GM12878 (cell line): ENCODE measurements around the gene RERE. TPM values are rescaled to one million over a fixed set of nuclear protein-coding genes. Genes with fewer than 3 reads are reported as not detected.
A peak's percentile ranks its signal among the peaks of the same experiment; 100 is the strongest.

Source experiments
- ATAC-seq: fragments of 200-7000 bp; cut with Tn5 transposase; 3 replicates; pipeline ENCODE4 v1.9.1; 2020; ENCODE audit warnings: mild to moderate bottlenecking, moderate library complexity
- BruUV-seq: library from RNA; stranded (reverse); fragments of 400-500 nt; replicated peaks from 2 replicates; lab custom pipeline; 2021; lab: Mats Ljungman, UMichigan
- CTCF ChIA-PET: fragments of 300-600 bp; sonication (Branson Sonifier 250); formaldehyde crosslinking; extraction: SDS; loops from one replicate; lab custom pipeline; 2021; ENCODE audit warnings: inconsistent platforms; lab: Yijun Ruan, JAX
- POLR2A ChIA-PET: fragments of 350-600 bp; formaldehyde crosslinking; extraction: SDS; loops from one replicate; lab custom pipeline; 2021; ENCODE audit warnings: inconsistent platforms; lab: Charles Lee
- RAD21 ChIA-PET: fragments of 300-600 bp; sonication (Branson Sonifier 250); formaldehyde crosslinking; loops from one replicate; lab custom pipeline; 2023; ENCODE audit warnings: antibody characterized with exemption; ENCODE audit not compliant: unreplicated experiment; lab: Charles Lee
- SMC1A ChIA-PET: fragments of 300-600 bp; sonication (Branson Sonifier 250); formaldehyde crosslinking; loops from one replicate; lab custom pipeline; 2023; ENCODE audit not compliant: unreplicated experiment, uncharacterized antibody; lab: Charles Lee
- DNase-seq: peaks from one replicate; pipeline ENCODE4 v3.0.0-alpha.2; 2011; ENCODE audit warnings: low read depth, low spot score
- FAIRE-seq: peaks from 3 replicates; lab custom pipeline; 2011; peaks lifted over from hg19 to GRCh38; lab: Jason Lieb, UNC
- H2AFZ ChIP-seq: 2 replicates; pipeline ENCODE4 v1.6.0; 2011; ENCODE audit warnings: low read depth, low read length, control low read depth; ENCODE audit not compliant: control insufficient read depth
- H3K27ac ChIP-seq: 2 replicates; pipeline ENCODE4 v1.5.1; 2011; ENCODE audit warnings: control low read depth; ENCODE audit not compliant: control insufficient read depth, insufficient read depth
- H3K27me3 ChIP-seq, 2 experiments: replicated peaks in 1 of 2; 2 replicates each; pipeline versions ENCODE4 v1.6.0 to v1.6.1; 2011; ENCODE audit warnings: low read length in 1 of 2; ENCODE audit not compliant: control insufficient read depth in 2 of 2, insufficient read depth in 2 of 2
- H3K36me3 ChIP-seq, 2 experiments: 2 replicates each; pipeline ENCODE4 v1.5.1; 2011; ENCODE audit warnings: low read length in 1 of 2; ENCODE audit not compliant: control insufficient read depth in 2 of 2, insufficient read depth in 2 of 2
- H3K4me1 ChIP-seq: 2 replicates; pipeline ENCODE4 v1.6.1; 2011; ENCODE audit warnings: mild to moderate bottlenecking, low read length, moderate library complexity, mixed read lengths; ENCODE audit not compliant: control insufficient read depth, insufficient read depth
- H3K4me2 ChIP-seq: 2 replicates; pipeline ENCODE4 v1.6.0; 2011; ENCODE audit warnings: control low read depth; ENCODE audit not compliant: control insufficient read depth, insufficient read depth
- H3K4me3 ChIP-seq: fragments of 200-600 bp; sonication (generic); 2 replicates; pipeline ENCODE4 v1.5.1; 2016
- H3K79me2 ChIP-seq: 2 replicates; pipeline ENCODE4 v1.6.0; 2011; ENCODE audit warnings: low read length; ENCODE audit not compliant: control insufficient read depth, insufficient read depth
- H3K9ac ChIP-seq: 2 replicates; pipeline ENCODE4 v1.8.0; 2011; ENCODE audit warnings: low read length, control low read depth, mixed read lengths; ENCODE audit not compliant: control insufficient read depth, insufficient read depth
- H3K9me3 ChIP-seq: replicated peaks from 3 replicates; pipeline ENCODE4 v1.5.1; 2011; ENCODE audit warnings: mild to moderate bottlenecking, low read length; ENCODE audit not compliant: control insufficient read depth, insufficient read depth
- H4K20me1 ChIP-seq: 2 replicates; pipeline ENCODE4 v1.6.0; 2011; ENCODE audit not compliant: control insufficient read depth, insufficient read depth
- BHLHE40 ChIP-seq, 2 experiments: fragments of 450-650 bp in 1 of 2; IDR thresholded peaks; 2 replicates each; pipeline ENCODE4 v1.6.1; 2011 to 2017; ENCODE audit warnings: low read depth in 2 of 2, borderline replicate concordance in 1 of 2, improper control_type of control experiment in 1 of 2, low read length in 1 of 2, mild to moderate bottlenecking in 1 of 2
- BRCA1 ChIP-seq: IDR thresholded peaks from 2 replicates; pipeline ENCODE4 v1.6.1; 2011; ENCODE audit warnings: low read depth, low read length, improper control_type of control experiment
- EGR1 ChIP-seq, 2 experiments: IDR thresholded peaks; 1 replicate in 1 of 2; 2 replicates in 1 of 2; pipeline ENCODE4 v1.6.1; 2011 to 2012; ENCODE audit warnings: low read depth in 2 of 2, low read length in 2 of 2, borderline replicate concordance in 1 of 2, mild to moderate bottlenecking in 1 of 2, moderate library complexity in 1 of 2
- EP300 ChIP-seq, 2 experiments: fragments of 150-350 bp in 1 of 2; IDR thresholded peaks; 2 replicates each; pipeline ENCODE4 v1.6.1; 2011 to 2012; ENCODE audit warnings: low read depth in 2 of 2, low read length in 2 of 2, borderline replicate concordance in 1 of 2, improper control_type of control experiment in 1 of 2, inconsistent platforms in 1 of 2; ENCODE audit not compliant: control insufficient read depth in 1 of 2
- KLF5 ChIP-seq: fragments of 450-650 bp; IDR thresholded peaks from 2 replicates; pipeline ENCODE4 v1.6.1; 2014; ENCODE audit warnings: mild to moderate bottlenecking; ENCODE audit not compliant: partially characterized antibody
- MEF2B ChIP-seq: fragments of 450-650 bp; IDR thresholded peaks from 2 replicates; pipeline ENCODE4 v1.6.1; 2018; ENCODE audit warnings: mild to moderate bottlenecking, moderate library complexity; ENCODE audit not compliant: partially characterized antibody, poor library complexity, severe bottlenecking
- SPI1 ChIP-seq: IDR thresholded peaks from 2 replicates; pipeline ENCODE4 v1.6.1; 2011; ENCODE audit warnings: low read depth, mild to moderate bottlenecking, low read length, moderate library complexity, borderline replicate concordance; ENCODE audit not compliant: insufficient read depth
- SUZ12 ChIP-seq: fragments of 200-600 bp; sonication (generic); IDR thresholded peaks from one replicate; pipeline ENCODE4 v1.6.1; 2018; ENCODE audit warnings: antibody characterized with exemption, mild to moderate bottlenecking; ENCODE audit not compliant: unreplicated experiment
- TCF12 ChIP-seq: IDR thresholded peaks from 2 replicates; pipeline ENCODE4 v1.6.1; 2011; ENCODE audit warnings: low read depth, mild to moderate bottlenecking, low read length
- TCF7 ChIP-seq: IDR thresholded peaks from 2 replicates; pipeline ENCODE4 v1.6.1; 2014; ENCODE audit warnings: antibody characterized with exemption, borderline replicate concordance
- WGBS: methylation state at CpG from one replicate; pipeline ENCODE4 v1.1.6; 2016; ENCODE audit warnings: low lambda C conversion rate; ENCODE audit not compliant: insufficient replicate concordance, insufficient coverage; ENCODE audit errors: missing lambda C conversion rate; 5-methylcytosine and 5-hydroxymethylcytosine counted together
- in situ Hi-C: fragments of 300-500 bp; cut with MboI; formaldehyde crosslinking; loops from 9 replicates; pipeline ENCODE4 v1.14.3; 2018; ENCODE audit warnings: mixed read lengths
- intact Hi-C: fragments of 100-400 bp; cut with micrococcal nuclease; formaldehyde crosslinking; loops from one replicate; pipeline ENCODE4 v1.14.2; 2022; ENCODE audit not compliant: unreplicated experiment
- polyA plus RNA-seq, 11 experiments: library from polyadenylated mRNA; depleted of rRNA in 4 of 11; unstranded in 6 of 11; stranded (reverse) in 5 of 11; fragments of >200 nt; fragmentation: Nextera tagmentation in 4 of 11; fragmentation: Illumina TruSeq in 1 of 11; extraction: Ambion mirVana in 4 of 11; extraction: Trizol in 1 of 11; gene quantifications; 1 replicate in 1 of 11; 2 replicates in 10 of 11; pipeline versions ENCODE4 v1.2.1 to v1.2.3, GENCODE V29; 2011 to 2016; ENCODE audit warnings: inconsistent platforms in 2 of 11, missing spikeins in 2 of 11, low read depth in 1 of 11
- total RNA-seq, 4 experiments: library from RNA; depleted of rRNA in 3 of 4; stranded (reverse); fragments of >200 nt in 3 of 4; fragmentation: Illumina TruSeq in 1 of 4; extraction: Trizol in 1 of 4; gene quantifications; 2 replicates each; pipeline versions ENCODE4 v1.2.1 to v1.2.3, GENCODE V29; 2013 to 2021

The RERE gene
- total and polyA plus RNA-seq, 10 of the 15 experiments (the other 5 are each of a cell fraction or from before 2014, with no cell fraction given), result 5.2 to 60.5 (median 20.2) TPM

- TF ChIP-seq BRCA1 (no peak), KLF5 (no peak), TCF12 (no peak)
- Histone ChIP-seq H3K27ac (no peak overlapping the region), H3K79me2 (peaks cover 2% of the 10 kb centered on the region), H3K27me3 (no peaks in the 10 kb centered on the region), H4K20me1 (no peaks in the 10 kb centered on the region), H2AFZ (no peak overlapping the region), H3K4me2 (no peak overlapping the region), H3K9me3 (no peaks in the 10 kb centered on the region), H3K9ac (no peak overlapping the region), H3K4me3 (no peak overlapping the region), H3K4me1 (peaks cover 15% of the 10 kb centered on the region), H3K36me3 (no peaks in the 10 kb centered on the region)
- peak; percentile 13; the same call in 1 of the 3 replicates for ATAC-seq
- SMC1A ChIA-PET, result interaction anchor here (1.0 to 8.5 kb wide), 29 partner anchors 8 to 286 kb away, joined by 3 to 258 read pairs (median 5); no protein-coding TSS in a partner anchor
- POLR2A ChIA-PET, result interaction anchor here (0.7 to 1.6 kb wide), 5 partner anchors 101 to 286 kb away, joined by 3 to 7 read pairs (median 4); no protein-coding TSS in a partner anchor
- CTCF ChIA-PET, result interaction anchor here (1.0 to 13.0 kb wide), 25 partner anchors 7 to 548 kb away, joined by 3 to 211 read pairs (median 9); no protein-coding TSS in a partner anchor
- RAD21 ChIA-PET, result interaction anchor here (0.9 to 8.5 kb wide), 22 partner anchors 16 to 499 kb away, joined by 3 to 174 read pairs (median 6); no protein-coding TSS in a partner anchor
- intact Hi-C loops, result no loop called here
- WGBS, result 53% methylated on average over 4 of the region's 4 CpGs
- BruUV-seq, result no TSS peak
- in situ Hi-C loops, result loop anchor here (5.0 kb wide), 3 partner anchors 109 to 279 kb away; no protein-coding TSS in a partner anchor
- no peak for DNase-seq
- FAIRE-seq, result no peak
Observed at GRCh38 chr1:8562881-8563865, 254.3 kb downstream of the RERE start.

GRCh38 chr1:8562222-8562621, 255.2 kb downstream of the RERE start:
- peaks cover 2% of the 10 kb centered on the region; the same call in 1 of the 2 replicates for H3K79me2 ChIP-seq
- TF ChIP-seq BHLHE40 (IDR thresholded peaks at IDR 0.05; ENCODE audit: borderline replicate concordance in 1 of 2, low read depth in 2 of 2, low read length in 1 of 2), result no peak
- TF ChIP-seq MEF2B, result peak; percentile 15
- no peak for TF ChIP-seq EGR1 (IDR thresholded peaks at IDR 0.05; ENCODE audit: borderline replicate concordance in 1 of 2, low read depth in 2 of 2, low read length in 2 of 2)
- no peak for TF ChIP-seq TCF7
- TF ChIP-seq EP300 (IDR thresholded peaks at IDR 0.05; ENCODE audit: borderline replicate concordance in 1 of 2, control insufficient read depth in 1 of 2, low read depth in 2 of 2, low read length in 2 of 2), result no peak
- TF ChIP-seq SUZ12, result no peak
- peak; percentile 70; the same call in 1 of the 2 replicates for TF ChIP-seq SPI1

More at GRCh38 chr1:8562222-8562621, 255.2 kb downstream of the RERE start:
- CTCF ChIA-PET, result interaction anchor here (0.8 to 13.0 kb wide), 53 partner anchors 8 to 547 kb away, joined by 3 to 211 read pairs (median 6); no protein-coding TSS in a partner anchor
- Histone ChIP-seq H3K4me2 (no peak overlapping the region), H3K27ac (no peak overlapping the region), H2AFZ (no peak overlapping the region), H3K27me3 (no peaks in the 10 kb centered on the region), H3K9me3 (no peaks in the 10 kb centered on the region), H3K36me3 (no peaks in the 10 kb centered on the region), H3K4me3 (no peak overlapping the region), H4K20me1 (no peaks in the 10 kb centered on the region), H3K9ac (no peak overlapping the region), H3K4me1 (peaks cover 15% of the 10 kb centered on the region)
- SMC1A ChIA-PET, result interaction anchor here (0.7 to 8.5 kb wide), 52 partner anchors 8 to 297 kb away, joined by 3 to 258 read pairs (median 6); no protein-coding TSS in a partner anchor
- DNase-seq, result no peak
- no peak for FAIRE-seq
- no TSS peak for BruUV-seq
- intact Hi-C loops (no loop called here), in situ Hi-C loops (loop anchor here (5.0 kb wide), 3 partner anchors 110 to 280 kb away; no protein-coding TSS in a partner anchor)
- POLR2A ChIA-PET, result interaction anchor here (0.7 to 1.6 kb wide), 8 partner anchors 29 to 287 kb away, joined by 3 to 7 read pairs (median 4); no protein-coding TSS in a partner anchor
- RAD21 ChIA-PET, result interaction anchor here (0.8 to 8.5 kb wide), 40 partner anchors 15 to 547 kb away, joined by 3 to 174 read pairs (median 5); no protein-coding TSS in a partner anchor
- WGBS, result 45% methylated on average over 2 of the region's 2 CpGs
- peak; percentile 69 for ATAC-seq
